NCI-H2171 (cell line): ENCODE results near the gene CCDC191.

Experiments
- DNase-seq: peaks from one replicate; lab custom pipeline; 2025; lab: John Stamatoyannopoulos, UW

CCDC191 gene

DNA sequence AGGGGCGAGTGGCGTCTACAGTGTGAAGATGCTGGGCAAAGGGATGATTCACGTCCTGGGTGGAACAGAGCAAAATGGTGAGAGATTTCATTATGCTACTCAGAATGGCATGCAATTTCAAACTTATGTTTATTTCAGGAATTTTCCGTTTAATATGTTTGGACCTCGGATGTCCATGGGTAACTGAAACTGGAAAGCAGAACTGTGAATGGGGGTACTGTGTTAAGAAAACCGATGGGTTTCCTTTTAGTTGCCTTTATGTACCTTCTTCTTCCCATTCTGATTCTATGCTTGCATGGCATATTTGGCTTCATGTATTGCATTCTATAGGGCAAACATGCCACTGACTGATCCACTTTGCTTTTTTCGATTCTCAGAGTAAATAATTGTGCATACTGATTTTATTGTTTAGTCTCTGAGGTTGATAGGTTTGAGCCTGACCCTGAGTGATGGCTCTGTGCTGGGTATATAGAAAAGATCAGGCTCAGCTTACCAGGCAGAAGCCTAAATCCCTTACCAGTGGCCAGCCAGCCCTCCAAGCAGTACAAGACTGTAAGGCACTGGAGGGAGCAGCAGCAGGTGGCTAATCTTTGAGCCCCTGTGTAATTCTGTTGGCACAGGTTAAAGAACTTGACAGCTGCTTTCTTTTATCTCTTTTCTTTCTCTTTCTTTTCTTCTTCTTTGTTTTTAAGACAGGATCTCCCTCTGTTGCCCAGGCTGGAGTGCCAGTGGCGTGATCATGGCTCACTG is 4.8 kb upstream of the CCDC191 start:
- DNase-seq = no peak

DNA sequence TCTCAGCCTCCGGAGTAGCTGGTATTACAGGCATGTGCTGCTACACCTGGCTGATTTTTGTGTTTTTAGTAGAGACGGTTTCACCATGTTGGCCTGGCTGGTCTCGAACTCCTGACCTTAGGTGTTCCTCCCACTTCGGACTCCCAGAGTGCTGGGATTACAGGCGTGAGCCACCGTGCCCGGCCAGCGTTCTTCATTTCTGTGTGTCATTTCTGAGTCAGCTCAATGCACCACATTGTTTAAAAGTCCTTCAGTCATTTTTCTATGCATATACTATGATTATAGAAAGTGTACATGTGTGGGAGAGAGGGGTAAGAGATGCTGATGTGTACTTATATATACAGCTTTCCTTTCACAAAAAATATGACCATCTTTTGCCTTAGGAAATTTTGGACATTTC is 2.3 kb upstream of the CCDC191 start:
- no peak for DNase-seq

DNA sequence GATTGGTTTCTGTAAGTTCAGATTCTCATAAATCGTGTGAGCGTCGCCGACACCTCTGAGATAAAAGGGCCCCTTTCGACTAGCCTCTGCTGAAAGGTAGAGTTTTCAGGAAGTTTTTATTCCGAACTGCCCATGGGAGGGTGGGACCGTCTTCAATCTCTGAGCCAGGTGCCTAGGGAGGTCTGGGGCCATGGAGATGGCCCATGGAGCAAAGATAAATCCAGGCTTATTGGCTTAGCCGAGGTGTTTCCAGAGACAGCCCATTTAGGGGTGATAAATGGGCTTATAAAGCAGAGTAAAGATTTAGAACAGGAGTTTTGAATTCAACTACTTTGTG is 653 bp upstream of the CCDC191 start:
- DNase-seq = no peak

DNA sequence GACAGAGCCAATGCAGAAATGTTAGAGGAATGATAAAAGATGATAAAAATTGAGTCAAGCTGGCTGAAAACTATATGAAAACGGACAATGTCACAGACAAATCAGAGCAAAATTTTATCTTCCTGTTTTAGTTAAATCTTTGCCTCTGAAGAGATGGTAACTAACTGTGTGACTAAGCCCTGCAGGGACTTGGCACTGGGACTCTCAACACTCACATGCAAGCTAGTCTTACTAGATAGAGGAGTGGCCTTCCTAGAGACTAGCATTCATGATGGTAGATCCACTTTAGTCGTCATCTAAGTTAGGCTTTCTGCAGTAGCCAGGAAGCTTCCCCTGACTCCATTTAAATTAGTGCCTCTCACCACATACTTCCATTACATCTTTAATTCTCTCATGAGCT is 4.1 kb downstream of the CCDC191 start:
- DNase-seq = no peak

DNA sequence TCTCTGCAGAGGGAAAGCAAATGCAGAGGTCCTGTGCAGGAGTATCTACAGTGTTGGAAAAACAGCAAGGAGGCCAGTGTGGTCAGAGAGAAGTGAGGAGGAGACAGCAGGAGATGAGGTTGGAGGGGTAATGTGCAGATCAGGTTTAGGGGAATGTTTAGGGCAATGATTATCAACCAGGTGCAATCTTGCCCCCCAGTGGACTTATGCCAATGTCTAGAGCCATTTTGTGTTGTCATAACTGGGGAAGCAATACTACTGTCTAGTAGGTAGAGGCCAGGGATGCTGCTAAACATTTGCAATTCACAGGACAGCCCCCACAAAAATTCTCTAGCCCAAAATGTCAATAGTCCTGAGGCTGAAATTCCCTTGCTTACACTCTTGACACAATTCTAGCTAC is 13.1 kb downstream of the CCDC191 start:
- no peak for DNase-seq

DNA sequence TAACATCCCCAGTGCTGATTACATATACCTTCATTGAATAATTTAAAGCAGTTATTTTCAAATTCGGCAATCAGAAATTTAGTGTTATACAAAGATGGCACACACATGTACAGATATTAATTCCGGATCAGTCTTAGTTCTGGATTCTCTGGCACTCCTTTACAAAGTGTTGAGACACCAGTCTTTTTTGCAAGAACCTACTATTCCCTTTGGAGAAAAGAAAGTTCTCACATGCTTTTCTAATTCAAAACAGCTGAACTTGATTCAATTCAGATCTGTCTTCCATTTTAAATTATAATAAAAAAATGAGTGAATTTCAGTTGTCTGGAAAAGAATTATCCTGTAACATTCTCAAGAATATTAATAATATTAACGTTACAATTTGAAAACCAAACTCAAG is 20.4 kb downstream of the CCDC191 start:
- DNase-seq = no peak

DNA sequence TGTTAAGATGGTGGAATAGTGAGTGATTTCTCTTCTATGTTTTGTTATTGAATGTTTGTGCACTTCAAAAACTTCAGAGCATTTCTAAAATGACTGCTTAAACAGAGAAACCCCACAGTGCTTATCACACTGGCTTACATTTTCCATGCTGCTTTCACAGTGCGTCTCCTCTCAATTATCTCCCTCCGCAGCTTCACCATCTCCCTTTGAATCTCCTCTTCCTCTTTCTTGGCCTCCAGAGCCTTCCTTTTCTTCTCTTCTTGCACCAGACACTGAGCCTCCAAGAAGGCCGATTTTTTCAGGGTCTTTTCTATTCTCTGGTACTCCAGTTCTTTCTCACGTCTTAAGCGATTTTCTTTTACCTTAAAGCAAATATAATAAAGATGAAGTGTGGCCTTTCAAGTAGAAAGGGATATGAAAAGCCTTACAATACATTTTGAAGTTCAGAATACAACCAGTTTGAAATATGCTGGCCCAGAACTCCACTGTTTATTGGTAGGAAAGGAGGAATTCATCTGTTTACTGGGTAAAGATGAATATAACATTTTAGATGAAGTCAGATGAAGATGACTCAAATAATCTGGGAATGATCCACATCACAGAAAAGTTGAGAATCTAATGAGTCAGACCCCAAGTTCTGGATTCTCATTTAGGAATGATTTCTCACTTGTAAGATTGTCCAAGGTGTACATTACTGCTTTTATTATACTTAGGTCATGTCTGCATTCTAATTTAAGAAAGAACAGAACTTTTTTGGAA is 21.4 kb downstream of the CCDC191 start:
- no peak for DNase-seq

DNA sequence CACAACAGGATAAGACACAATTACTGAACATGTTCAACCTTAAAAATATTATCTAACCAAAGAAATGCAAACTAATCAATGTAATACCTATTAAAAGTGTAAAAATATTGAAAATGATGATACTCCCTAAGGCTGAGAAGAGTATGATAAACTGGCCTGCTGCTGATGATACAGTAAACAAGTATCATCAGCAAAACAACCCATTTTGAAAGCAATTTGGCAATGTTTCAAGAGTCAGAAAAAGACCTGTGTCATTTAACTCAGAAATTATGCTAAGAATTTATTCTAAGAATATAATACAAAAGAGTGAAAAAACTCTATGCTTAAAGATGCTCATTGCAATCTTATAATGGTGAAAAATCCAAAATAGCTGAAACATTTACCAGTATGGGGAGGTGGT is 22.1 kb downstream of the CCDC191 start:
- no peak for DNase-seq

DNA sequence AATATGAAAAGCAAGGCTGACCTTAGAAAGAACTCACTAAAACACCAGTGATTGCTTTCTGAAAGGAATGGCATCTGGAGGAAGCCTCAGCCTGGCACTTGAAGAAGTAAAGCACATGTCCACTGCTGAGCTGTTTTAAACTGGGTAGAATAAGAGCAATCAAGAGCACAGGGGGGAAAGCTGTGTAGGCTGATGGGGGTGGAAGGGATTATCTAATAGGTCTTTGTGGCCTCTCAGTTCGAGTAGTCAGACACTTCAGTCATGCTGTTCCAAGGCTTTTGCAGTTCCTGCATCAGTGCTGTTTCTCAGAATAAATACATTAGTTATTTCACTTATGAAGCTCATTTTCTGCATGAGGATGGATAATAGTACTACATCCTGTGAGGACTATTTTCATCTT is 22.6 kb downstream of the CCDC191 start:
- no peak for DNase-seq

DNA sequence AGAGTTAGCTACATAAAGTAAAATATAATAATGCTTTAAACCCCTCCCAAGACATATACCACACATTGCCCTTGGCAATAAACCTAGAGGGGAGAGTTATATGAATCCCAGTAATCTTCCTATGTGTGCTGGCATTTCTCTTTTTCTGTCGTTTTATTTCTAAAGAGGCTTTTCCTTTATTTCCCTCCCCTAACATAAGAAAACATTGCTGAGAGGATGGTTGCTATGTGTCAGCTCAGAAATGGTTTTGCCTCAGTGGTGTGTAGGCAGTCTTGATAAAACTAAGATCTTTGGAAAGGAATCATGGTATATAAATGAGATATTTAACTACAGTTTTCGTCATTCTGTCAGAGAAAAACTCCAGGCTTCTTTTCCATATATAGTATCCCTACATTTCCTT is 30.0 kb downstream of the CCDC191 start:
- no peak for DNase-seq

DNA sequence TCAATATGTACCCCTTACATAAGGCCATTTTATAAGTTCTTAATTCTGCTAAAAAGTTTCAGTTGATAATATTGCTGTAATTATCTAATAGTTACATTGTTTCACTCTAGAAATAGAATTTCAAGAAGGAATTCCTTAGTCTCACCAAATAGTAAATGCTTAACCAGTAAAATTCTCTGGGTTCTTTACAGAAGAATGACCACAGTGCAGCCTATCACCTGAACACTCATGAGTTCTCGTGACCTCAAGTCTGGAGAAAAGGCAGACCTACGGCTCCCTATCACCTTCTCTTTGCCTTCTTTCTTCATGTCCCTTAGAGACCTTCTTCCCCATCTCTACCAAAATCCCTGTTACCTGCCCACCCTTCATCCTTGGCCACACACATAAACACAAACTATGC is 30.9 kb downstream of the CCDC191 start:
- no peak for DNase-seq

DNA sequence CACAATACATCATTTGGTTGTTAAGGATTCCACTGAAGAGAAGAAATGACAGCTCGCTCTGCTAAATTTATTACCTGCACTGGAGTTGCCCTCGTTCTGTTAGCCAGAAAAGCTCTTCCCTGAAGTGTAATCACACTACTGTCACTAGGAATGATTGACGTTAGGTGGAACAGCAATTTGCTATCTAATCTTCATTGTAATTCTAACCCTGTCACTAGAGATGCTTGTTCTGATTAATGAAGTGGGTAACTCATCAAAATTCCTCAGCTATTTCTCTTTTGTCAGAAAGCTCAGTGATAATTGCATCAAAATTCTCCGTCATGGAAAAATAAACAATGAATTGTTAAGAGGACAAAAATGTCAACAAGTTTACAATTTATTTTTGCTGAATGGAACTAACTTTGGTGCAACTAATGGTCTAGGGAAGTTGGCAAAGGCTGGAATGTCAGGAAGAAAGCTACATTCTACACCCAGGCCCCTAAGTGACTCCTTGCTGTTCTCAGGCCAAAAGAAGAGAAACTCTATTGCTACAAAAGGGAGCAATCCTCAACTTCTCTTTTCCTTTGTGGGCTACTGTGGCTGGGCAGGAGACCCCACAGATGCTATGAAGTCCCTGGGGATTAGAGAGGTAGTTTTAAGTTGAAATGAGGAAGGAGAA is 34.1 kb downstream of the CCDC191 start:
- no peak for DNase-seq

DNA sequence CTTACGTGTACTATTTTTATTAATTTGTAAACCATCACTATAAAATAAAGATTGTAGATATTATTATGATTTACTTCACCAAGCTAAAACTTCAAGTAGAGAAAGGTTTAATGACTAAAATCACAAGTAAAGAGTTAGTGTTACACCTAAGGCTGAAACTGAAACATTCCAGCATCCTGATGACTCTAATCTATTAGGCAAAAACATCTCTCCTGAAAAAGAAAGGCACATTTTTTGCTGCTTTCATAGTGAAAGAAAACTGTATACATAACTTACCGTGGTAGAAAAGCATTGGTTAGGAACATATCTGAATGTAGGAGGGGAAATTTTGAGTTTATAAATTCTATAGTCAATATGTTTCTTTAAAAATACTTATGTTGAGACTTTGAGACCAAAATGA is 35.4 kb downstream of the CCDC191 start:
- DNase-seq = no peak

DNA sequence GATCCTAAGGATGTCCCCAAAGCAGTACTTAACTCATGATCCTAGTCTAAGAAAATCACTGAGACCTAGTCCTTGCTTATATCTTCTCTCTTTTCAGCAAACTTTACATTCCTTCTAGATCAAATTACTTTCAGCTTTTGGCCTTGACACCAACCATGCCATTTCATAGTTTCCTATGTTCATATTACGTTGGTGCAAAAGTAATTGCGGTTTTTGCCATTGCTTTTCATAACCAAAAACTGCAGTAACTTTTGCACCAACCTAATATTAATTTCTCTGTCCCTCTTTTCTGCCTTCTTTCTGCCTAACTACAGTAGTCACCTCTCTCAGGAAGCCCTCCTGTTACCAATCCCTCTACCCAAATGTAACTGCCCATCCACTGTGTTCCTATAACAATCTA is 36.8 kb downstream of the CCDC191 start:
- no peak for DNase-seq

DNA sequence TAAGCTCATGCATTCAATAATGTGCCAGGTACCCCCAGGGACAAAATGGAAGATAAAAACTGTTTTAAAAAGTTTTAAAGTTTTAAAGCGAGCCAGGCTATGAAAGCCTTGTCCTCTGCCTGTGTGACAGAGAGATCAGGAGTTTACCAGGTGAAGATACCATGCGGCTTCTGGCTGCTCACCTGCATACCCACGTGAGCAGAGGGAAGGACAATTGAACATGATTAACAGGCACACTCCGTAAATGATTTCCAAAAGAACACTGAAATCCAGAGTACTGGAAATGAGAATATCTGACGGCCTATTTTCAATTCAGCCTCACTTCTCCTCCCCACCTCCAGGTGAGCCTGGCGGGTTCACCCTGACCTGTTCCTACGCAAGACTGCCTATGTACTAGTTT is 42.1 kb downstream of the CCDC191 start:
- no peak for DNase-seq

DNA sequence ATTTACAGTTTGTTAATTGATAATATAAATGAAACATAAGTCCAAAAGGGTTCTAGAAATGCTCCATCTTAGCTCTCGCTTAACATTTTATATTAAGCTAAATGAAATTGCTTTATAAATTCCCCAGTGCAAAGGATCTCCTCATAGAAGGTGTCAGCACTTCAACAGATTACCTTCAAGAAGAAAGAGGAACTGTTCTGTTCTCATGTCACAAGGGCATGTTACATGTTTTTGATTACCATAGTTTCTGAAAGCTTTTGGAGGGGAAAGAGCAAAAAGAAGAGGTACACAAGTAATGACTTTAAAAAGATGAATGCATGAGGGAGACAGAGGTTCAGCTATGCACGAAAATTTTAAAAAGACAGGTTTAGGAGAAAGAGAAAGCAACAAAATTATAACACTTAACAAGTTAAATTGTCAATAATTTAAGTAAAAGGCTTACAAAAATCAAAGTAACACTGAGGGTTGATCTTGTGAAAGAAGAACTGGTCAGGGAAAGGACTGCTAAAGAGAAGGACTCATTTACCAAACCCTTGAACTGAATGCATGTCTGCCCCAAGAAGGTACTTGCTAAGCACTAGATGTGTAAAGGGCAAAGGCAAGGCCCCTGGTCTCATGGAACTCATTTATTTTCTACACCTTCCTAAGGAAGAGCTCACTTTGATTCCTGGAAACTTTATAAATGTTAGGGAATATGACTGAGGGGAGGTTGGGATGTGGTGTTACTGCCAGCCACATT is 45.1 kb downstream of the CCDC191 start:
- DNase-seq = no peak

DNA sequence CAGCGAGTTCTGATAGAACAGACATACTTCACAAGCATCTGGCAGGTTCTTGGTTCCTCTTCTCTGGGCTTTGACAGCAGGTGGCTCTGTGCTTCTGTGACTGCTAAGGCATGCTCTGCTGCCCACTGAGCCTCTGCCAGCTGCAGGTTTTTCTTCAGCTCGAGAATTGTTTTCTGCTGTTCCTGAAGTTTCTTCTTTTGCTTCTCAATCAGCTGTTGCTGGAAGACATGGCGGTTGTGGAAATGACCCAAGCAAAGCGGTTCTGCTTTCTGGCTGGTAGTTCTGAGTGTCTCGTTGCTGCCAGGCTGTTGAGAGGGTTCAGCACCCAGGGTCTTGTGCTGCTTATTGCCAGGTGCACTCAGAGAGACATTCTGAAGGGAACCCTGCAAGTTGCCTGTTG is 50.8 kb downstream of the CCDC191 start:
- no peak for DNase-seq

DNA sequence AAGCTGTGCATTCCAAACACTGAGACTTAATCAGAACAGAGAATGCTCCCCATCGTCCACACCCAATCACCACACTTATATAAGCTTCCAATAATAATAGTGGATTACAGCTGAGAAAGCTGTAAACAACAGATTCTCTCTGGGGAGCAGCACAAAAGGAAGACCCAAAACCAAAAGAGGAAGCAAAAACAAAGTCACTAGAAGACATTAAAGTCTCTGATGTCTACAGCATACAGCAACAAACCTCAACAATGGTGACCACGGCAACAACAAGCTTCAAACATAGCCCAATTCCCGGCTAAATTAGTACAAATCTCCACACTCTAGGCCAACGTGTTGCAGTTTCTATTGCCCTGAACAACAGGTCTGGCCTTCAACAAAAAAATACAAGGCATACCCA is 70.8 kb downstream of the CCDC191 start:
- DNase-seq = no peak

DNA sequence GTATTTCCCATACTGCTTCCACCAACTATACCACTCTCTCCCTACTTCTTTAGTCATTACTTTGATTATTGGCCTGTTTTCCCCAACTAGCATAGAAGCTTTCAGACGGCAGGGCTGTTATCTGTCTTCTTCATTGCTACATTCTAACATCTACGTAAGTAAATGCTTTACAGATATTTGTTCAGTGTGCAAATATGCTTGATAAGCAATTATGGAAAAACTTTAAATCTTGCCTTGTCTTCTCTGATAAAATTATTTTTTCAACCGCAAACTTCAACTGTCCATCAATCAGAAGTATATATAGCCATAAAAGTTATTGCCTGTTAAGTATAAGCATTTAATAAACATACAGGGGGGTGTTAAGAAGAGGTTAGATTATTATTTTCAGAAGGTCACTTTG is 72.8 kb downstream of the CCDC191 start:
- no peak for DNase-seq

DNA sequence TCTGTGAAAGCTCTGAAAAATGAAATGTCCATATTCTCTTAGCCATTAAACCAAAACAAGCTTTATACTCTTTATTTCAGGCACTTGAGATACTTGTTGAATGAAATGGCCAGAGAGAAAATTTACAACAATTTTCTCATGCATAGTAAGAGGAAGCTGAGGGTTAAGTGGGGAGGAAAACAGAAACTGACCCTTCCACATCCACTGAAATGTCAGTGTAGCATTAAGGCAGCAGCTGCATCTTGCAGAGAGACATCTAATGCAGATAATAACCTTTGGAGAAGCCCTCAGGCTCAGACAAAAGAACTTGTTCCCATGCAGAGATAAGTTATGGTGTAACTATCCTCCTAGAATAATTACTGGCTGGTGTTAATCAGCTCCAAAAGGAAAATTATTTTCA is 74.5 kb downstream of the CCDC191 start:
- no peak for DNase-seq

DNA sequence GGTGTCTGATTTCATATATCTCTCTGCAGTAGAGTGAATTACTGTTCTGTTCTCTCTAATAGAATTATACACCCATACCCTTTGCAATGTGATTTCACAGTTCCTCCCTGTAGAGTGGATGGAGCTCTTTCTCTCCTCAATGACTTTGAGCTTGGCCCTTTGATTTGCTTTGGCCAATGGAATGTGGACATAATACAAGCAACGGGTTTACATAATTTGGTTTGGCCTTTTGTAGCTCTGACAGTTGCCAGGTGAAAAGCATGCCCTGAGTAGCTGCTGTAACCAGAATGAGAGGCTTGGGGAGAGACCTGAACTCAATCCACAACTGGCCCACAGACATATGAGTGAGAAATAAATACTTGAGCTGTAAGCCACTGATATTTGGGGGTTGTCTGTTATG is 76.4 kb downstream of the CCDC191 start:
- no peak for DNase-seq

DNA sequence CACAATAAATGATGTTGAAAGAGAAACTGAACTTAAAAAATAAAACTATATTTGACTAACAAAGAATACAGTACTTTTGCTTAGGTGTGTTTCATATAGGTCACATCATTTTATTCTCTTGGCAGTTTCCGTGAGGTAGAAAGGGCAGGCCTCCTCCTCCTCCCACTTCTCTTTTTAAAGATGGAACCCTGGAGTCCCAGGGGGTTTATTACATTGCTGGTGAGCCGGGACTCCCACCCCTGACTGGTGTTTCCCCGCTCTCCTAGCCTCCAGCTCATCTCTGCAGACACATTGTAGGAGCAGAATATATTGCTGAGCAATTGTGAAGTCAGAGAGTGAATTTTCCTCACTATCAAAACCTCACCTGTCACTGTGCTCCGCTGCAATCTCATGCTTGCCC is 78.5 kb downstream of the CCDC191 start:
- DNase-seq = no peak

DNA sequence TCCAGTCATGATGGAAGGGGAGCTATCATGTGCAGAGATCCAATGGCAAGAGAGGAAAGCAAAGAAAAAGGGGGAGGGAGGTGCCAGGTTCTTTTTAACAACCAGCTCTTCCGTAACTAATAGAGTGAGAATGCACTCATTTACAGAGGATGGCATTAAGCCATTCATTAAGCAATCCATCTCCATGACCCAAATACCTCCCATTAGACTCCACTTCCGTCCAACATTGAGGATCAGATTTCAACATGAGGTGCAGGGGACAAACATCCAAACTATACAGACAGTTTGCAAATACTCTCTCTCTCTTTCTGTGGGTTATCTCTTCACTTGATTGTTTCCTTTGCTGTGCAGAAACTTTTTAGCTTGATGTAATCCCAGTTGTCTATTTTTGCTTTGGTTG is 87.3 kb downstream of the CCDC191 start:
- DNase-seq = no peak
